ENCODE results near the gene TADA1. TPM values are rescaled to one million over a fixed set of nuclear protein-coding genes. Genes with fewer than 3 reads are reported as not detected.
A peak's percentile ranks its signal among the peaks of the same experiment; 100 is the strongest.
"Not testable (repeated sequence)": the region's sequence is repeated elsewhere in the genome, so short reads cannot be mapped to it uniquely, and the experiment has no call there.

The TADA1 gene
- total RNA-seq, 4 donors from 2014 or later: 7.1 to 17.1 (median 10.7) TPM

- Histone ChIP-seq H3K4me1 (peaks cover 11 to 70% (median 26%) of the 10 kb centered on the region in 3 donors), H3K27me3 (no peaks in the 10 kb centered on the region), H3K4me3 (peak overlapping the region; percentile 62 to 79 (median 74)), H3K27ac (peak overlapping the region; percentile 90 to 94 (median 92)), H3K36me3 (peaks cover 12 to 49% (median 13%) of the 10 kb centered on the region in 3 donors), H3K9me3 (no peaks in the 10 kb centered on the region)
- no peak for DNase-seq
- 24 to 53% methylated on average over 15 to 16 of the region's 16 CpGs for WGBS, 2 donors
- TF ChIP-seq CTCF (IDR thresholded peaks at IDR 0.05) (no peak), POLR2A (IDR thresholded peaks at IDR 0.05) (no peak)
- intact Hi-C loops (cut with DNase I): no loop called here
Measured at GRCh38 chr1:166840309-166841274, 35.5 kb downstream of the TADA1 start.

GRCh38 chr1:166839600-166840308 lies 36.3 kb downstream of the TADA1 start:
- TF ChIP-seq CTCF (IDR thresholded peaks at IDR 0.05) (no peak), POLR2A (IDR thresholded peaks at IDR 0.05) (no peak)
- H3K9me3 ChIP-seq: no peaks in the 10 kb centered on the region
- DNase-seq: no peak
- H3K27ac ChIP-seq: peak overlapping the region; percentile 90 to 94 (median 92)
- H3K36me3 ChIP-seq: peaks cover 12 to 41% (median 13%) of the 10 kb centered on the region in 3 donors
- peak overlapping the region; percentile 62 to 79 (median 74) for H3K4me3 ChIP-seq
- intact Hi-C loops (cut with DNase I): no loop called here
- no peaks in the 10 kb centered on the region for H3K27me3 ChIP-seq
- H3K4me1 ChIP-seq: peaks cover 11 to 61% (median 26%) of the 10 kb centered on the region in 3 donors
- WGBS, 2 donors: 0 to 4% methylated on average over 5 to 7 of the region's 82 CpGs

- intact Hi-C loops (cut with DNase I): no loop called here
- peak in 3 of 4 donors; percentile 16 to 75 (median 71) for TF ChIP-seq POLR2A (IDR thresholded peaks at IDR 0.05)
- TF ChIP-seq CTCF (IDR thresholded peaks at IDR 0.05): no peak
- peak; percentile 37 for DNase-seq
Measured at GRCh38 chr1:166838766-166839599, 37.1 kb downstream of the TADA1 start, which contains the start of gene POGK. Gene POGK (plus strand): TSS chr1:166839475. CDS start chr1:166840957, 1,482 bp downstream.

GRCh38 chr1:166836733-166837132 lies 39.3 kb downstream of the TADA1 start:
- TF ChIP-seq CTCF (IDR thresholded peaks at IDR 0.05): no peak
- TF ChIP-seq POLR2A (IDR thresholded peaks at IDR 0.05): no peak
- no peak overlapping the region for H3K4me3 ChIP-seq
- intact Hi-C loops (cut with DNase I): no loop called here
- peaks cover 0 to 15% (median 0%) of the 10 kb centered on the region in 4 donors for H3K27me3 ChIP-seq
- WGBS, 2 donors: 91 to 95% methylated on average over 4 of the region's 4 CpGs
- no peaks in the 10 kb centered on the region for H3K9me3 ChIP-seq
- no peak overlapping the region for H3K27ac ChIP-seq
- DNase-seq: no peak
- H3K36me3 ChIP-seq: peaks cover 0 to 10% (median 0%) of the 10 kb centered on the region in 3 donors
- peaks cover 11 to 31% (median 18%) of the 10 kb centered on the region in 3 donors for H3K4me1 ChIP-seq

More at GRCh38 chr1:166838766-166839599, 37.1 kb downstream of the TADA1 start, which contains the start of gene POGK:
- H3K27ac ChIP-seq: peak within 1 kb of the TSS; percentile 90 to 94 (median 92)
- H3K27me3 ChIP-seq: peaks cover 0 to under 1% (median 0%) of the 10 kb centered on the region in 4 donors
- H3K4me3 ChIP-seq: peak within 1 kb of the TSS; percentile 62 to 79 (median 74)
- H3K36me3 ChIP-seq: peaks cover 10 to 33% (median 13%) of the 10 kb centered on the region in 3 donors
- no peaks in the 10 kb centered on the region for H3K9me3 ChIP-seq
- WGBS, 2 donors: 1 to 5% methylated on average over 4 to 23 of the region's 63 CpGs
- H3K4me1 ChIP-seq: peaks cover 11 to 54% (median 25%) of the 10 kb centered on the region in 3 donors

GRCh38 chr1:166829762-166830161 lies 46.3 kb downstream of the TADA1 start:
- Histone ChIP-seq H3K9me3 (peaks cover 0 to 26% (median 13%) of the 10 kb centered on the region in 3 donors), H3K27me3 (peaks cover 0 to 29% (median 0%) of the 10 kb centered on the region in 4 donors)
- H3K27ac ChIP-seq; H3K36me3 ChIP-seq; H3K4me1 ChIP-seq; intact Hi-C loops (cut with DNase I); H3K4me3 ChIP-seq; DNase-seq: not testable (repeated sequence)
- 50% methylated on average over 1 of the region's 1 CpG for WGBS, 2 donors

All from esophagus squamous epithelium (tissue), 5 donors.